ENCODE measurements around the gene CYFIP1.
A peak's percentile ranks its signal among the peaks of the same experiment; 100 is the strongest.
"Not testable (repeated sequence)": the region's sequence is repeated elsewhere in the genome, so short reads cannot be mapped to it uniquely, and the experiment has no call there.

CYFIP1 gene

DNA sequence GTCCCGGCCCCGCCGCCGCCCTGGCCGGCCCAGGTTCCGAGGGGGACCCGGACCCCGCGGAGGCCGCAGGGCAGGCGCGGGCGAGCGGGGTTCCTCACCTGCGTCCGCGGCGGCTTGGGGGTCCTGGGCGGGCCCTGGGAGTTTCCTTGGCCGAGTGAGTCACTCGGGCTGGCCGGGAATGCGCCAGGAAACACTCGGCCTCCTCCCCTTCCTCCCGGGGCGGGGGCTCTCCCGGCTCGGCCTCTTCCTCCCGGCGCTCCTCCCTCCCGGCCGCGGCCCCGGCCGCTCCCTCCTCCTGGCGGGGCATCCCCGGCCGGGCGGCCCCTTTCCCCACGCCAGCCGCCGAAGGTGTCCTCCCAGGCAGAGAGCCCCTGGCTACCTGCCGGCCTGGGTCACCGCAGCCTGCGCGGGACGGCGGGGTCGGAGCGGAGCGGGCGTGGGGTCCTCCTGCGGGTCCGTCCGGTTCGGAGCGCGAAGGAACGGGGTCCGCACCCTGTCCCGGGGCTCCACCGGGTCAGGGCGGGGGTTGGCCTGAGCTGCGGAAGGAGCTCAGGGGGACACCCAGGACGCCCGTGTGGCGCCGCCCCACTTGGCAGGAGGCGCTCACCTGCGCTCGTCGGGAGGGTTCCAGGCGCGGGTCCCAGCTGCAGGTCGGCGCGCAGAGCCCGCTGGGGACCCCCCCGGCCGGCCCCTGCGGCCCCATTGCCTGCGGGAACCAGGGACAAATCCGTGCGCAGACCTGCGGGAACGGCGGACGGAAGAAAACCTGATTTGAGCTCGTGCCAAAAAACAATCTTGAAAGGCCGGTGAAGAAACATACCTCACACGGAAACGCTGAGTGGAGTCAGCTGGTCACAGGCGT, at the start of gene CYFIP1:
Gene CYFIP1 (minus strand): TSS at position 180 of the 862 bp plus-strand sequence. CDS start 33,083 bp downstream, outside the sequence.
- peak; percentile 90 for DNase-seq

DNA sequence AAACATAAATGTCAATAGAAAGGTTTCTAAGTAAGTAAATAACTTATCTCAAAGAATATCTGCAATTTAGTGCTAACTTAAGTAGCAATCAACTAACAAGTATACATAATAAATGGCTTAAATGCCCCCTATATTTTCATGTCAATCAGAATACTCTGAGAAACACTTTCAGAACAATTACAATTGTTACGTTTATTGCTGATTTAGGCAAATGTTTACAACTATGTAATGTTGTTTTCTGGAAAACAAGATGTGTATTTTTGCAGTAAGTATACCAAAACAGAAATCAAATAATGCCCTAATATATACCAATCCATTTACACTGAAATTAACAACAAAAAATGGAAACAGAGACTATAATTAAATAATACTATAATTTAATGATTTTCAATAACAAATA, 46.0 kb upstream of the CYFIP1 start:
- DNase-seq: no peak

DNA sequence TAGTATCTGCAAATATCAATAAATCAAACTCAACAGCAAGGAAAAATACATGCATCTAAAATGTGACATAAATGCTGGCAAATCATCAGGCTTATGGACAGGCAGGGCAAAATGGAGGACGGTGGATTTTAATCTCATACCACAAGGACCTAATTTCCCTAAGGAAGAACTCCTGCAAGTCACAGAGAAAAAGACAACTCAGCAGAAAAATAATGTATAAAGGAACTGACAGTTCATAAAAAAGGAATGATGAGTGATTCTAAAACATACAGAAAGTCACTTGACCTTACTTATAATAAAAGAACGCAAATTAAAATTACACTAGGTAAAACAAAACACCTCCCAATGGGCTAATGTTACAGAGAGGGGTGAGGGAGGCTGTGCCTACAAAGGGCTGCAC, 42.0 kb upstream of the CYFIP1 start:
- no peak for DNase-seq

DNA sequence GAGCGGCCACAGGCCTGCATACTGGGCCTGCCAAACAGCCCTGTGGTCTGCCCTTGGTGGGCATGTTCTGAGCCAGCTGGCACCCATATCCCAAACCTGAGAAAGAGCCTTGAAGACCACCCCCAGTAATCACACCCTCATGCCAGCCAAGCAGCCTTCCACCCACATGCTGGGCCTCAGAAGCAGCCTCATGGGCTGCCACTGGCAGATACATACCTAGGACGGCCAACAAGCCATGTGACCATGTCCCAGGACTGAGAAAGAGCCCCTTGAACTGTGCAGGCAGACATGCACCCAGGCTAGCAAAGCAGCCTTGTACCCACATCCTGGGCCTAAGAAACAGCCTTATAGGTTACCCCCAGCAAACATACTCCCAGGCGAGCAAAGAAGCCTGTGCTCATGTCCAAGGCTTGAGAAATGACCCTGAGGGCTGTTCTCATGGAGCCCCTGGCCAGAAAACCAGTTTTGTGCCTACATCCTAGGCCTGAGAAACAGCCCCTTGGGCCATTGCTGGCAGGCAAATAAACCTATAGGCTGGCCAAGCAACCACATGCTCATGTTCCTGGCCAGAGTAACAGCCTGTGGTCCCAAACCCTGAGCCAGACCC, 34.3 kb upstream of the CYFIP1 start:
- no peak for DNase-seq

DNA sequence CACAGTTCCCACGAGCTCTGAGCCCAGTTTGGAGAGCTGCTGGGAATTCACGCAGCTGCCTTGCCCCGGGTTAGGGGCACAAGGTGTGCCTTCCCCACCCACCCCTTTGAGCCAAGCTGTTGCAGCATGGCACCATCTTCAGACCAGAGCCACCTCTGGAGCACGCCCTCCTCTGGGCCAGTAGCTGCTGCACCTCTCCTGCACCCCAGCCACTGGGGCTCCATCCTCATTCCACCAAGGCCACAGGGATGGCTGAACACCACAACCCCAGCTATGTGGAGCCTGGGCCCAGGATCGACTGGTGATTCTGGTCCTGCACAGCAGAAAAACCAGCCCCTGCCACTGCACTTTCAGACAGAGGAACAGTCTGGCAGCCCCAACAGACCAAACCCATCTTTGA, 33.5 kb upstream of the CYFIP1 start:
- no peak for DNase-seq

DNA sequence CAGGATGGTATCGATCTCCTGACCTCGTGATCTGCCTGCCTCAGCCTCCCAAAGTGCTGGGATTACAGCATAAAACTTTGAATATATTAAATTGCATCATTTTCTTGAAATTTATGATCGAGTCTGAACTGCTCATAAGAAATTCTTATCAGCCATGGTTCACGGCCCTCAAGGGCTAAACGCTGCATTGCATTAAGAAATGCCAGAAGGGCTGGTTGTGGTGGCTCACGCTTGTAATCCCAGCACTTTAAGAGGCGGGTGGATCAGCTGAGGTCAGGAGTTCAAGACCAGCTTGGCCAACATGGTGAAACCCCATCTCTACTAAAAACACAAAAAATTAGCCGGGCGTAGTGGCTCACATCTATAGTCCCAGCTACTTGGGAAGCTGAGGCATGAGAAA, 32.4 kb upstream of the CYFIP1 start:
- not testable (repeated sequence) for DNase-seq

DNA sequence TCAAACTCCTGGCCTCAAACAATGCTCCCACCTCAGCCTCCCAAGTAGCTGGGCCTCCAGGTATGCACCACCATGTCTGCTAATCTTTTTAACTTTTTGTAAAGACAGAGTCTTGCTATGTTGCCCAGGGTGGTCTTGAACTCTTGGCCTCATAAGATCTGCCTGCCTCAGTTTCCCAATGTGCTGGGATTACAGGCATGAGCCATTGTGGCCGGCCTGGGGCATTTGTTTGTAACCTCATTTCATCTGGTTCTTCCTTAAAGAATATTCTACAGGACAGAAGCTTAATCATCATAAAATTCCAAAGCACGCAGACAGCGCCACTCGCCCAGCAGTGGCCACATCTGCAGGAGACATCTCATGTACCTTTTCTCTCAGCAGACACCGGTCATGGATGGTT, 23.6 kb upstream of the CYFIP1 start:
- no peak for DNase-seq

DNA sequence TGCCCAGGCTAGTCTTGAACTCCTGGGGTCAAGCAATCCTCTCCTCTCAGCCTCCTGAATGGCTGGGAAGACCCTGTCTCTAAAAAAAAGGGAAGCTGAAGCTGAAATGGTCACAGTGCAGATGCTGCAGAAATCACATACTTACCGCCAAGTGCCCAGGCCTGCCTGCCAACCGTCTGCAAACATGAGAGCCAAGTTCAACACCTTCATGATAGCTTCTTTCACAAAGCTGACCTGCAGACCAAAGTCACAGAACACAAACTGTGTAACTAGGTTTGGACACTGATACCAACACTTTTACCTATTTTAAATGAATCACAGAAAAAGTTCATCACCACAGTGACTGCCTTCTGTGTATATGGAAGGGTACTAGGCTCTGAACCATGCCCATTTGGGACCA, 22.8 kb upstream of the CYFIP1 start:
- no peak for DNase-seq

DNA sequence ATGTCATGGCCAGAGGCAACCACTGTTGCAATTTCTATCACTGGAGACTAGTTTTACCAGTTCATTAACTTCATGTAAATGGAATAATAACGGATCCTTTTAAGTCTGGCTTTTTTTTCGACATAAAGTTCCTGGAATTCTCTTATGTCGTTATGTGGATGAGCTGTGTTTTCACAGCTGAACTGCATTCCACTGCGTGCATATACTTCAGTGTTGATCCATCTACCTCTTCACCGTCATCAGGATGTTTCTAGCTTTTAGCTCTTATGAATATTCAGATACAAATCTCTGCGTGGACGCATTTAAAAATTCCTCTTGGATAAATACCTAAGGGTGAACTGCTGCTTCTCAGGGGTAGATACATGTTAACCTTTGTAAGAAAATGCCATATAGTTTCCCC, 15.6 kb upstream of the CYFIP1 start:
- no peak for DNase-seq

DNA sequence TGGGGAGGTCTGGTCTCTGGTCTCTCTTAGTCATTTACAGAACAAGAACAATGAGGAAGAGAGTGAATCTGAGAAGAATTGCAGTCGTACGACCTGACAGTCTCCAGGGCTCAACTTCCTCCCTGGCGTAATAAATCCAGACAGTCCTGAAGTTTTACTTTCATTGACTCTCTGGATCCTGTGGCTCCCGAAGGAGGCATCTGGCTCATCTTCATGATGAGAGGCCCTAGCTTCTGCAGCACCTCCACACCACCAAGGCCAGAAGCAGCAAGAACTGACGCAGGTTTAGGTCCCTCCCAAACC, 11.8 kb upstream of the CYFIP1 start:
- DNase-seq: no peak

DNA sequence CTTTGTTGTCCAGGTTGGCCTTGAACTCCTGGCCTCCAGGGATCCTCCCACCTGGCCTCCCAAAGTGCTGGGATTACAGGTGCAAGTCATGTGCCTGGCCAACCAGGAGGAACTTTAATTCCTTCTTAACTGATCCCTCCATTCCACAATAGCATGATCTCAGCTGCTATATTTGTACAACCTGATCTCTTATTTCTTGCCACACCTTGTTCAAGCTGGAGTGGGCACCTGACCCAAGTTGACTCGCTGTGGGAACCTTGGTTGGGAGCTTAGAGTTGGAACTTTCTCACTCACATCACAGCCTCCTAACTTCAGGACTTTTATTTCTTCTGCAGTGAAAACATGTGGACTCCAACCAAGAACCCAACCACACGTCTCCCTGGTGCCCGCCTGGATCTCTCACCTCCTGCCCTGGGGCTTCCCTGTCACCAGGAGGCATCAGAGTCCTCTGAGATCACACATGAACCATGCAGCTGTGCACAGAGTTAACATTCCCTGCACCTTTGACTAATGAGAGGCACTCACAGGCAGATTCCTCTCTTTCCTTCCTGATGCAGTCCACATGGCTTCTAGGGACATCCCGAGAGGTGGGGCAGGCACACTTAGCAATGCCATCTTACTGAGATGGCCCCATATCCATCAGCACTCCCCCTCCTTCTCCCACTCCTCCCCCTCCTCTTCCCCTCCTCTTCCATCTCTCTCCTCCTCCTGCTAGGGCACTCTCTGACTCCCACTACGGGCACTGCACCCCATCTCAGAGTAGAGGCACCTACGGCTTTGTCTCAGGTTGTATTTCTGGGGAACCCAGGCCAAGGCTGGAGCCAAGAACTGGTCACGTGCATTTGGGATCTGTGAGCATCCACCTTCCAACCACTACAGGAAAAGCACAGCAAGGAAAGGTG, 9.7 kb upstream of the CYFIP1 start:
- no peak for DNase-seq

DNA sequence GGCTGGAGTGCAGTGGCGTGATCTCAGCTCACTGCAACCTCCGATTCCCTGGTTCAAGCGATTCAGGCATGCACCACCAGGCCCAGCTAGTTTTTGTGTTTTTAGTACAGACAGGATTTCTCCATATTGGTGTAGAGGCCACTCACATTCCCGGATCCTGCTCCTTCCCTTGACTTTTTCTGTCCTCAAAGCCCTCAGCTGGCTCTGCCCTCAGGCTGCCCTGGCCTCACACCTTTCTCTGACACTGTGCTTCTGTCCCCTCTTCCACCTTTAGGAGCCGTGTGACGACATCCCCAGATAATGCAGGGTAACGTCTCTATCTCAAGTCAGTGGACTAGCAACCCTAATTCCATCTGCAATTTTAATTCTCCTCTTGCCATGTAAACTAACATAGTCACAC, 8.6 kb upstream of the CYFIP1 start:
- no peak for DNase-seq

DNA sequence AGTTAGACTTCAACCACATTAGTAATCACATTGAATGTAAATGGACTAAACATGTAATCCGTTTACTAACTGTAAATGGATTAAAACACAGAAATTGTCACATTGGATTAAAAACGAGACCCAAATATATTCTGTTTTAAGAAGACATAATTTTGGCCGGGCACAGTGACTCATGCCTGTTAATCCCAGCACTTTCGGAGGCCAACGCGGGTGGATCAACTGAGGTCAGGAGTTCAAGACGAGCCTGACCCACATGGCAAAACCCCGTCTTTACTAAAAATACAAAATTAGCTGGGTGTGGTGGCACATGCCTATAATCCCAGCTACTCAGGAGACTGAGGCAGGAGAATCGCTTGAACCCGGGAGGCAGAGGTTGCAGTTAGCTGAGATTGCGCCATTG, 1.8 kb upstream of the CYFIP1 start:
- DNase-seq: not testable (repeated sequence)

DNA sequence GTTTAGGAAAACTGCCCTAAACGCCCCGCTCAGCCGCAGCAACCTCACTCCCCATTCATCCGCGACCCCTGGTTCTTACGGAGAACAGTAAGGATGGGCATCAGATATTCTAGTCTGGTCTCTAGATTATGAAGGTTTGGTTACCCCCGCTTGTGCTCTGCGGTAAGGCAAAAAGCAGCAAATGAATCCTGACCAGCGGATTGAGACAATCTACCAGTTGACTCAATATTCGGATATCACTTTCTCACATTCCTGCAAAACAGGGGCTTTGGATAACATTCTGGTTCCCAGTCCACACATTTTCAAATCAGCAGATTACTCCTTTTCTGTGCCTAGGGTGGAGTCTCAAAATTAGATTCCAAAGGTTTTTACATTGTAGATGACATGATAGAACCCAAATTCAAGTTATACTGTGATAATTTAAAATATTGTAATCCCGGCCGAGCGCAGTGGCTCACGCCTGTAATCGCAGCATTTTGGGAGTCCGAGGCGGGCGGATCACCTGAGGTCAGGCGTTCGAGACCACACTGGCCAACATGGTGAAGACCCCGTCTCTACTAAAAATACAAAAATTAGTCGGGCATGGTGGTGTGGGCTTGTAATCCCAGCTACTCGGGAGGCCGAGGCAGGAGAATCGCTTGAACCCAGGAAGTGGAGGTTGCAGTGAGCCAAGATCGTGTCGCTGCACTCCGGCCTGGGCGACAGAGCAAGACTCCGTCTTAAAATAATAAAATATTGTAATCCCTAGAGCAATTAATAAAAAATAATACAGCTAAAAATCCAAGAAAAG, 1.1 kb upstream of the CYFIP1 start:
- DNase-seq: no peak

DNA sequence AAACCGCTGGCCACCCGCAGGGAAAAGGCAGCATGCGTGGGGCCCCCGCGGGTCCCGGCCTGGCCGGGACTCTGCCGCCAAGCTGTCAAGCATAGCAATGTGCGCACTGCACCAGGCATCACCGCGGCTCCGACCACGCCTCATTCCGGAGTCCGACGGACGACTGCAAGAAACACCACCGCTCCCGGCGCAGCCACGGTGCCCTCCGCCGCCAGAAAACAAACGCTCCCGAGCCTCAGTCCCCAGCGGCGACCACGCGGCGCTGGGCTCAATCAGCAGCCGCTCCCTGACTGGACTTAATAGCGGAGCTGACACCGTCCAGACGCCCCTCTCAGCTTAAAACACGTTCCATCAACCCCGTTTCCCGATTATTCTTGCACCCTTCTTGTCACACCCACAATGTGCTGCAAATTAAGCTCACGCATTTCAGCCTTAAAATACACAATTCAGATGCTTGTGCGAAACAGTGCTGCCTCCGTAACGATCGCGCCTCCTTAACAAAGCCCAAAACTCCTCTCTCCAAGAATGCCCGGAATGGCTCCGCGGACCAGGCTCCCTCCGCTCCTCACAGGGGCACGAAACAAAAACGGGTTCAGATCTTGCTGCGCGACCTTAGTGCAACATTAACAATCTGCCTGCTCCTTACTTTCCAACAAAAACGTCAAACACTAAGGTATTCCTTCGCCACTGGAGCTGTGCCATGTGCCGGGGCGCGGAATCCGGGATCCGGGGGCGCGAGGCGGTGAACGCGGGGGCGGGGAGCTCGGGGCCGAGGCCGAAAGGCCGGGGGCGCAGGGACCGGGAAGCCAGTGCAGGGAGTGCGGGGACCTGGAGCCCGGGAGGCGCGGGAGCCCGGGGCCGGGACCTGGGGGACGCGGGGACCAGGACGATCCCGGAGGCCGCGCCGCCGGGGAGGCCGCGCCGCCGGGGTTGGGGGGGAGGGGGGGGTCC, 655 bp downstream of the CYFIP1 start:
- DNase-seq: peak; percentile 47

DNA sequence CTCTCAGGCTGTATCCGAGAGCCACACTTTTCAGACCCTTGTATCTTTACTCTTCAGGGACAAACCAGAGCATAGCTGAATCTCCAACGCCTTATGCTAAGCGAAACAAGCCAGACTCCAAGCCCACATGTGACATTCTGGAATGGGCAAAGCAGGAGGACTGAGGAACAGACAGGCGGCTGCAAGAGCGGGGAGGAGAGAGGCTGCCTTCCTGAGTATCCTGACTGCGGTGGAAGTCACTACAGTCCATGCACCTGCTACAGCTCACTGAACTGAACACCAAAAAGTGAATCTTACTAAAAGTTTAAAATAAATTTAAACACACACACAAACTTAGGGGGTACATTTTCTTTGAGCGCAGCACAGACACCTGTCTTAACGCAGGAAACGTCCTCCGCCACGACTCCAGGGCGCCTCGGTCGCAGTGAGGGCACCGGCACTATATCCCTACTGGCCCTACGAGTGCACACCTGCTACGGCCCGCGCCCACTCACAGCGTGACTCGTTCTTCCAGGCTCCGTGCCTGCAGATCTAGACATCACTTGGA, 1.4 kb downstream of the CYFIP1 start:
- DNase-seq: no peak

DNA sequence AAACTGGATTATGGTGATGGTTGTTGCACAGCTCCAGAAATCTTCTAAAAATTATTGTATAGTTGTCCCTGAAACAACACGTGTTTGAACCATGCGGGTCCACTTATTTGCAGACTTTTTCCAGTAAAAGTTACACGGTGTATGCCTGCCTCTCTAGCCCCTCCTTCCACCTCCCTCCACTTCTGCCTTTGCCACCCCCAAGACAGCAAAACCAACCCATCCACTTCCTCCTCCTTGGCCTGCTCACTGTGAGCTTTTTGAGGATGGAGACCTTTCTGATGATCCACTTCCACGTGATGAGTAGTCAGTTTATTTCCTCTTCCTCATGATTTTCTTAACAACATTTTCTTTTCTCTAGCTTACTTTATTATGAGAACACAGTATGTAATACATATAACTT, 5.4 kb downstream of the CYFIP1 start:
- no peak for DNase-seq

DNA sequence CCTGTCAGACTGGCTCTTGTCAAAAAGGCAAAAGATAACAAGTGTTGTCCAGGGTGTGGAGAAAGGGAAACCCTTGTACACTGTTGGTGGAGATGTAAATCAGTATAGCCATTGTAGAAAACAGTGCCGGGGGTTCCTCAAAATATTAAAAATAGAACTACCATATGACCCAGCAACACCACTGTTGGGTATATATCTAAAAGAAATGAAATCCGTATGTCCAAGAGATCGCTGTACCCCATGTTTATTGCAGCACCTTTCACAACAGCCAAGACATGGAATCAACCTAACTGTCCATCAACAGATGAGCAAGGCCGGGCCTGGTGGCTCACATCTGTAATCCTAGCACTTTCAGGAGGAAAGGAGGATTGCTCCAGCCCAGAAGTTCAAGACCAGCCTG, 6.2 kb downstream of the CYFIP1 start:
- no peak for DNase-seq

DNA sequence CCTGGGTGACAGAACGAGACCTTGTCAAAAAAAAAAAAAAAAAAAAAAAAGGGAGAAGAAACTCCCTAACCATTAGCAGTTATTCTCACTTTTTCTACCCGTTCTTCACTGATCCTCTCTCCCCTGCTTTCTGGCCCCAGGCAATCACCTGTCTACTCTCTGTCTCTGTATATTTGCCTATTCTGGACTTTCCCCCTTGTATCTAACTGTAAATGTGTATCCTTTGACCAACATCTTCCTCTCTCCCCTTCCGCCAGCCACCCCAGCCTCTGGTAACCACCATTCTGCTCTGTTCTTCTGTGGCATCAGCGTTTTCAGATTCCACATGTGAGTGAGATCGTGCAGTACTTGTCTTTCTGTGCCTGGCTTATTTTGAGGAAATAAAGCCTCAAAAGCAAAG, 6.9 kb downstream of the CYFIP1 start:
- no peak for DNase-seq

DNA sequence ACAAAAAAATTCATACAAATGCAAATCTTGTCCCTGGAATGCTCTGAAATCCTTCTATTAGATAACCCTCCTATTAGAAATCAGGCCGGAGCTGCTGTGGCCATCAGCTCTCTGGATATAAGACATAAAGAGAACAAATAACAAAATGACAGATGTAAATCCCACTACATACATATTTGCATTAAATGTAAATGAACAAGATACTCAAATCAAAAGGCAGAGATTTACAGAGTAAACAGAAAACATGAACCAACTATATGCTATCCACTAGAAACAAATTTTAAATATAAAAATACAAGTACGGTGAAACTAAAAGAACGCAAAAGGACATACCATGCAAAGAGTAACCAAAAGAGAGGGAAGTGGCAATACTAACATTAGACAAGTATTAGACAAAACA, 10.7 kb downstream of the CYFIP1 start:
- no peak for DNase-seq

DNA sequence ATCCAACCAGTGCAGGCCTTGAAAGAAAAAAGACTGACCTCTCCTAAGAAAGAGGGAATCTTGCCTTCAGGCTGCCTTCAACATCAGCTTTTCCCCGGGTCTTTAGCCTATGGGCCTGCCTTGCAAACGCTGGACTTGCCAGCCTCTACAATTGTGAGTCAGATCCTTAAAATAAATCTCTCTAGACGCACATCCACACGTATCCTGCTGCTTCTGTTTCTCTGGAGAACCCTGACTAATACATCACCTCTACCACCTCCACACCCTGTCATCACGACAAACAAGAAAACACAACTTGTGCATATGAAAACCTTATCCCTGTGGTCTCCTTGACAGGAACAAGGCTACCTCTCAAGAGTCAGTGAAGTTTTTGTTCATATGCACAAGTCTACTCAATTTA, 11.8 kb downstream of the CYFIP1 start:
- no peak for DNase-seq
